GM19238 (cell line): Measurements from ENCODE around the gene MAP1B.
"Not testable (repeated sequence)": the region's sequence is repeated elsewhere in the genome, so short reads cannot be mapped to it uniquely, and the experiment has no call there.

ENCODE experiments used
- DNase-seq: peaks from one replicate; pipeline ENCODE4 v3.0.0; 2011; ENCODE audit warnings: low spot score; ENCODE audit not compliant: insufficient read length

Gene MAP1B

DNA sequence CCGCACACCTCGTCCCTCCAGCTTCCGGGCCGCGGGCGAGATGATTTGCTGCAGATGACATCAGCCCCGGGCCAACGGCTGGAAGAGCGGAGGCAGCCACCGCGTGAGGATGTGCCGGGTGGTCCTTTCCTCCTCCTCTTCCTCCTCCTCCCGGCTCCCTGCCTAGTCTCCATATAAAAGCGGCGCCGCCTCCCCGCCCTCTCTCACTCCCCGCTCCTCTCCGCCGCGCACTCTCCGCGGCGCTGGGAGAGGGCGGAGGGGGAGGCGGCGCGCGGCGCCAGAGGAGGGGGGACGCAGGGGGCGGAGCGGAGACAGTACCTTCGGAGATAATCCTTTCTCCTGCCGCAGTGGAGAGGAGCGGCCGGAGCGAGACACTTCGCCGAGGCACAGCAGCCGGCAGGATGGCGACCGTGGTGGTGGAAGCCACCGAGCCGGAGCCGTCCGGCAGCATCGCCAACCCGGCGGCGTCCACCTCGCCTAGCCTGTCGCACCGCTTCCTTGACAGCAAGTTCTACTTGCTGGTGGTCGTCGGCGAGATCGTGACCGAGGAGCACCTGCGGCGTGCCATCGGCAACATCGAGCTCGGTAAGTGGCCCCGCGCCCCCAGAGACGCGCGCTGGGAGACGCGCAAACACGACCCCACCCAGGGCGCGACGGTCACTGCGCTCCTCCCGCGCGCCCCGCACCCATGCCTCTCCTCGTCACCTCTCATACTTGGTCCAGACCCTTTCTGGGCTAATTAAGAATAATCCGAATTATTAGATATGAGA lies at the start of gene MAP1B:
MAP1B (plus strand) TSS at position 345 of the 770 bp plus-strand sequence; CDS start at position 402, 57 bp downstream.
- DNase-seq: no peak

DNA sequence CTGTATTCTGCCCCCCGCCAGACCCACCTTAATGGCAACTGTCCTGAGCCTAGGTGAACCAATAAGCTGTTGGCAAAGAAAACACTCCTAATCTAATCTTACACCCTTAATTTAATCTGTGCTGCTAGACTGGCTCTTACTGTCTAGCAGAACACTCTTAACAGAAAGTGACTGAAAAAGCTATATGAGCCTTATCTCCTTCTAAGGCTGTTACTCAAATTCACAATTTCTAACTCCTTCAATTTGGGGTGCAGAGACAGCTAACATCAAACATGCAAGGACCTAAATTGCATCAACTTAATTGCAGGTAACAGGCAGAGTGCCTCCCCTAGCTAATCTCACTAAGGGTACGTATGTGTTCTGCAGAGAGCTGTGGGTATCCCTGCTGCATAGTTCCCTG lies 49.5 kb upstream of the MAP1B start:
- no peak for DNase-seq

DNA sequence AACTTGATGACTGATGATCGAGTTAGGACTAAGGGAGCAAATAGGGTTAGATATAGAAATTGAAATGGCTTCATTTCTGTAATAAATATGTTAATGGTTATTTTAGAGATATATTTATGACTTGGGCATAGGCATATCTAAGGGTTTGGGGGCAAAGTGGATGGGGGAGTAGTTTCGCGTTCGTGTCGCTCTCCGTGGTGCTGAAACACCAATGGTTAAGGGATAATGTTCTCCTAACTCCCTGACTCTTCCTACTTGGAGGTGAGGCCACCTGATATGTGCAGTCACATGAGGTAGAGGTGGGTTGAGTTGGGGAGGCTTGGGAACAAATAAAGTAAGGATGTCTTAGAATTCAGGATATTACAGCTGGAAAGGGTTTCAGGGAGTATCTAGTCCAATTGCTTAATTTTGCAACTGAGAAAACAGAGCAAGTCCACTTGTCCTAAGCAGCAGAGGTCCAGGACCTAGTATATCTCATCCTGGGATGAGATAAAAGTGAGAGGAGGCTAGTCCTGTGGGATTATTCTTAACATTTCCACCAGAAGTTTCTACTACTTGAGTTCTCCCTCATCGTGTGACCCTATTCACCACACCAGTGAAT lies 44.0 kb upstream of the MAP1B start:
- DNase-seq: peak; percentile 3

DNA sequence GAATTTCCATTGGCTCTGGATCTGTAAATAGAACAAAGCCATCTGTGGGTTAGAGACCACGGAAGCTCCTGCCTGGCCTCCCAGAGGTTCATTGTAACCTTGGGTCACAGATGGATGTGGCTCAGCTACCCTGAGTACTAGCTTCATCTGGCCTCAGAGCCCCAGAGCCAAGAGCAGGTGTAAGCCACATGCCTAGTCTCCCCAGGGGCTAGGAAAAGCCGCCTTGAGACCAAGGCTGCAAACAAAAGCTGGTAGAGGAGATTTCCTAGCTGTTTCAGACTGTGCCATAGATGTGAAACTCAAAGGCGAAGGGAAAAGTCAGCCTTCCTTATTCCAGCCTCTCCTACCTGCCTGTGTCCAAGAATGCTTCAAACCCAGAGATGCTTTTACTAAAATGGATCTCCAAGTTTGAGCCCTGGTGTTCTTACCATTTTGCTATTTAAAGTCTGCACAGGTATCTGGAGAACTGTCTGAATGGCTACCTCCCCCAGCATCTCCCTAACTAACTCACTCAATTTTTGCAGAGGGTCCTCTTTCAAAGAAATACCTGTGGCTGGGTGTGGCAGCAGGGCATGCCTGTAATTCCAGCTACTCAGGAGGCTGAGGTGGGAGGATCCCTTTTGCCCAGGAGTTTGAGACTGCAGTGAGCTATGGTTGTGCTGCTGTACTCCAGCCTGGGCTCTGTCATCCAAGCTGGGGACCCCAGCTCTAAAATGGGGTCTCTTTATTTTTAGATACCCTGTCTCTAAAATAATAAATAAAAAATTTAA lies 42.3 kb upstream of the MAP1B start:
- no peak for DNase-seq

DNA sequence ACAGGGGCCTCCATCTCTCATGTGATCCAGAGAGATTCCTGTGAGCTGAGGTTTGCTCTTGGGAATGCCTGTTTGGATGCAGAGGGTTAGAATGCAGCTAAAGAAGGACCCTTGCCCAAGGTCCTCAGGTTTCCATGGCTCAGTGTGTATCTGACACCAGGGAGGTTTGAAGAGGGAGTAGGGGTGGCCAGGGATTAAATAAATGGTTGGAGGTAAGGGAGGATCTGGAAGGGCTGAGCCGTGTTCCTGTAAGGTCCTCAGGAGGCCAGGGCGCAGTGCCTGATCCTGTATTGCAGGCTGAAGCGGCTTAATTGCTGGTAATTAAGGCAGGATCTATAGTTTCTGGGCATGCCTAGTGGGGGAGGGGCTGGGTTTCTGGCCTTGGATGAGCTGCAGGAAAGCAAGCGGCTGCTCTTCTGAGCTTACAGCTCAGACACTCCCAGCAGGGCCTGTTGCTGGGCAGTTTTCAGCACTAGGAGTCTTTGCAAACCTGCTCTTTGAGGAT lies 41.5 kb upstream of the MAP1B start:
- DNase-seq: no peak

DNA sequence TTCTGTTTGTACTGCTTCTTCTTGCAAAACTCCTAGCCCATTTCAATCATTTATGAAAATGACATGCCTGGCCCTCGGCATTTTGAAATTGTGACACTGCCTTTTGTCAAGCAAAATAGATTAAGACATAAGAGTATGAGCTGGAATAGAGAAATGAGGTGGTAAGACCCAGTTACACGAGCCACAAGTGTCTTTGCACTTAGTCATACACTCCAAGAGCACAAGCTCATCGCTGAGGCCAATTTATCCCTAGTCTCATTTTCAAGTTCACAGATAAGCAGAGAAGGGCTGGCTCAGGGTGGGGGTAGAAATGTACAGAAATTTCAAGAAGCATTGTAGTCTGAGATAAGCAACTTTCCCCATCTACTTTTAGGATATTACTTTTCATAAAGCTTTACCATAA lies 40.6 kb upstream of the MAP1B start:
- no peak for DNase-seq

DNA sequence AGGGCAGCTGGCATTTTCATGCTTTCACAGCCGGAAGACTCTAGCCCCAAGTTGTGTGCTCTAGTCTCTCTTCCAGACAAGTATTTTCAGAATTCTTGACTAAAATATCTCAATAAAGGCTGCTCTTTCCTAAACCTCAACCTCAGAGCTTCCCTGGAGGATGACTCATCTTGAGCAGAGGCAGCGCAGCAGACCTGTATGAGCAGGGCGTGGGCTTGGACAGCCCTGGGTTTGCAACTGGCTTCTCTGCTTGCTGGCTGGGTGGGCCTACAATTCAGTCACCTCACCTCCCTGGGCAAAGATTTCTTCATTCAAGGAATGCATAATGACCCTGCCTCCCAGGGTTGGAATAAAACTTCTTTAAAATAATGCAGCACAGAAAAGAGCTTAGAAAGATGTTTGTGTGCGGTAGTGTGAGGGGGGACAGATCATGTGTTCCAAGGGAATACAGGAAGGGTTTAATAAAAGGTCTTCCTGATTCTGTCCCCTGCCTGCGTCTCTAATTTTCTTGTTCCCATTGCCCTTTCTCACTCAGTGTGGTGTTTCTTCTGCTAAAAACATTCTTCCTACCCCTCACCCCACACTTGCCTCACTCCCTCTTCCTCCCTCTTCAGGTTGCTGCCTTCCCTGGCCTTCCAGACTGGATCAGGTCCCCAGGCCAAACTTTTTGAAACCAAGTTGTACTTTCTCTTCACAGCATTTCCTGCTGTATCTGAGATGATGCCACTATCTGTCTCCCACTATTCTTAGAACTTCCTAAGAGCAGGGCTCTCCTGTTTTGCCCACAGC lies 39.4 kb upstream of the MAP1B start:
- DNase-seq: no peak

DNA sequence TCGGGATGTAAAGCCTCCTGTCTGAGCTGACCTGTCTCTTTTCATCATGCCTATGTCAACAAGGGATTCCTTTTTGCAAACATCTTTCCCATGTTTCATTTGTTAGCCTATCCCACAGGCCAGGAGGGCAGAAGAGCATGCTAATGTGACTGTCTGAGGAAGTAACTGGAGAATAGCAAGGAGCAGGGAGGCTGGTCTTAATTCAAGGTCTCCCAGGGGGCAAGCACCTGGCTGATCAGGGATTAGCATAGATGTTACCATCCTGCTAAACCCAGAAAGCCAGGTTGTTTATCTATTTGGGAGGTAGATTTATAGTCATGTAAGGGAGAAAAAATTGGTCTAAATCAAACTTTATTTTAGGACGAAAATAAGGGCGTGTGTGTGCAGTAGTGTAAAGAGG lies 36.7 kb upstream of the MAP1B start:
- no peak for DNase-seq

DNA sequence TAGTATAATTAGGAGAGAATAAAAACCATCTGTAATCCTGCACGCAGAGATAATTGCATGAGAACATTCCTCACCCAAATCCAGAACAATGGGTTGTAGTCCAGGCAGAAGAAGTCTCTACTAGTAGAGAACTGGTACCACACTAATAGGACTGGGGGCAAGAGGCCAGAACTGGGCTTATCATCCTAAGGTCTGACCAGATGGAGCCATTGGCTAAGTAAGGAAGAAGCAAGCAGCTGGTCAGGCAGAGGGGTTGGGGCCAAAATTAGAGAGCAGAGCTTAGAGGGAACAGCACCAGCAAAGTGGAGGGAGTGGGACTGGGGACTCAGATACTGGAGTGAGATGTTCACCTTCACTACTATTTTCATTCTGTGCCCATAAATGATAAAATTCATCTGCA lies 35.4 kb upstream of the MAP1B start:
- DNase-seq: no peak

DNA sequence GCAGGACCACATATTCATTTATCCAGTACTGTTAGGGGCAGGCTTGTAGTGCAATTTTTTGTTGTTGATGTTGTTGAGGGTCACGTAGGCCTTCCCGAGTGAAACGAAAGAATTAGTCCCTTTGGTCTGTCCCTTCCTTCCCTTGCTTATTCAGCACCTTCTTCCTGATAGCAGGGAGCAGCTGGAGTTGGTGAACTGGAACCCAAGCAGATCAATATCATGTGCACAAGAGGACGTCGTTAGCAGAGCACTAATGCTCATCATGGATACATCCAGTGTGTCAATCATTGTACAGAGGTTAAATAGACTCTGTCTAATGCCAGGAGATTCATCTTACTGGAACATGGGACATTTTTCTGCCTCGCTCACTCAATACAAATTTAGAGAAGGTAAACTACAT lies 33.0 kb upstream of the MAP1B start:
- no peak for DNase-seq

DNA sequence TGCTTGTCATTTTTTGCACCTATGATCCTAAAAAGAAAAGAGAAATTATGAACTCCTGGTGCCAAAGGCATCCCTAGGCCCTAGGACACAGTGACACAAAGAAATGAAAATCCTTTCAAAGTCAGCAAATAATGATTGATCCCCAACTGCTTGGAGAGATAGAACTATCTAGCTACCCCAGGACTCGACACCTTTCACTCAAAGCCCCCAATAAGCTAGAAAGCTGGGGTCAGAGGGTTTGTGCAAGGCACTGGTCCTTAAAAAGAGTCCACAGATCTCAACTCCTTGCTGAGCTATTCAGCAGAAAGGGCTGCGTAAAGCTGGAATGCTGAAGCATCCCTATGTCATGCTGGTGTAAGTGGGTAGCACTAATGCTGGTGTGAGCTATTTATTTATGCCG lies 31.8 kb upstream of the MAP1B start:
- DNase-seq: no peak

DNA sequence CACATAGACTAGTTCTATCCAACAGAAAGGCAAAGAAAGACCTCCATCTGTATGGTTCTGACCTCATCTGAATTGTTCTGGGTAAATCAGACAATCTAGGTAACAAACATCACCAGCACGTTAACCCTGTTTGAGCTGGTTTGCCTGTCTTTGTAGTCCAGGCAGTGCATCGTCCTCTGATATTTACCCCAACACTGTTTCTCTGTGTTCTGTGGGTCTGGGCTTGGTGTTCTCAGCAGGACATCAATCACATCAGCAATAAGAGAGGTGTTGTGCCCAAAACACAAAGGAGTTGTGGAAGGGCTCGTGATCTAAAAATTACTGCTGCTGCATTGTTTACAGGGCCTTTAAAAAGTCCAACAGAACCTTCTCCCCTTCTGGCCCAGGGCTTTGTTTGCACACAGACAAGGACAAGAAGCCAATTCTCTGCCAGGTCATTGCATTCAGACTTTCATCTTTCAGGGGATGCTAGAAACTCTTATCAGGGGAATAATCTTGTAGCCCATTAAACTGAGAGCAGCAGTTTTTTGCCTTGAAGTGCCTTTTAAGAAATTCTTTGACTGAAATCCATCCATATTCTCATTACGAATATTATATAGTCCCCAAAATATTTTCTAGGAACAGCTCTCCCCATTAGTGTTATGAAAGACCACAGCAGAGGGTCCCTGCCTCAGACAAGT lies 30.5 kb upstream of the MAP1B start:
- DNase-seq: no peak

DNA sequence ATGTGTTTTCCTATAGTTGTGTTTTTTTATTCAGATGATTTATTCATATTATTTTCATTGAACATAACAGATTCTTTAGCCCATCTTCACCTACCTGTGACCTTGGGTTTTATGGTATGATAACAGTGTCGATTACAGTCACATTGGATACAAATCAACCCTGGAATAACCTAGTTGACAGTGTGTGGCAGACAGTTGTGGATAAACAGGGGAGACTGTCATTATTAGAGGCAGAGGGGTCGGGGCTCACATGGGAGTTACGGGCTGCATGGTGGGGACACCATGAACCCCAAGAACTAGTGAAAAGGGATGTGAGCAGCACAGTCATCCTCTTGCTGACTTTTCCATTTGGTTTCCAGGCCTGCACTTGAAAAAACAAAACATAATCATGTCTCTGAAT lies 29.9 kb upstream of the MAP1B start:
- no peak for DNase-seq

DNA sequence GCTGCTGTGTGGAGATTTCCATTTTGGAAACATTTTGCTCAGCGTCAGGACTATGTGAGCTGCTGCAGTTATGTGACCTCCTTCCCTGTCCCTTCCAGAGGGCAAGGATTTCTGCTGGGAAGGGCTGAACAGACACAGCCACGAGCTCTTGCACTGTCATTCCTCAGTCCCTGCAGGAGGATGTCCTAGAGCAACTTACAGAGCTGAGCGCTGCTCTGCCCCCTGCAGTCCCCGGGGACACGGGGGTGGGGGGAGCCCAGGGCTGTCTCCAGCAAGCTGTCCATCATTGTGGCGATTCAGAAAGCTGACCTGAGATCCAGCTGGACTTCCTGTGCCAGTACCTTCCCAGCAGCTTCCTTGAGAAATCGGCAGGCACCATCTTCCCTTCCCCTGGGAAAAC lies 28.0 kb upstream of the MAP1B start:
- DNase-seq: no peak

DNA sequence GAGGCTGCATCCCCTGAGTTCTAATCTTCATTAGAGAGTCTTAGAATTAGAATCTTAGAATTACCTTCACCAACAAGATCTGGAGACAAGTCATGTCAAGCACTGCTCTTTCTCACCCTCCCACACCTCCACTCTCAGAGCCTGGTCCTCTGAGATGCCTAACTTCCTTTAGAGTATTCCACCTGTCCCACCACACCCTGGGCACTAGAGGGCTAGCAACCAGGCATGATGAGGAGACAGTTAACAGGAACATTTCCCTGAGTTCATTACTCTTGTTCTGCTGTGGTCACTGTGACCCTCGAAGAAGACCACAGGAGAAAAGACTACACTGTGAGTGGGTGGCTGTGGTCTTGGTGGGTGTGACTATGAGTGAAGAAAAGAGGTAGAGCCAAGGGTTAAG lies 25.2 kb upstream of the MAP1B start:
- no peak for DNase-seq

DNA sequence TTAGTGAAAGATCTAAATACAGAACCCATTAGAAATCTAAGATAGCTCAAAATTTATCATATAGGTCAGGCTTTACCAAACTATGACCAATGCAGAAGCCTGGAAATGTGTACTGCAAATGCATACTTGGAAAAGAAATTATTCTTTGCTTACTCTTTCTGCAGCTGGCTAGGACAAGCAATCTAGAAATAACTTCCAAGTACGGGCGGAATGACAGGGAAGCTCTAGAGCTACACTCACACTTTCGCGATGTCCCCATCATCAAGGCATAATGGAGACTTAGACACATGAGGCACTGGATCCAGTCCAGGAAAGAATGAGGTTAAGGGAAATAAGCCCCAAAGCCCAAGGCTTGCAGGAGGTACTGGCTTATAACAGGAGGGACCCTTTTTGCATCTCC lies 22.4 kb upstream of the MAP1B start:
- no peak for DNase-seq

DNA sequence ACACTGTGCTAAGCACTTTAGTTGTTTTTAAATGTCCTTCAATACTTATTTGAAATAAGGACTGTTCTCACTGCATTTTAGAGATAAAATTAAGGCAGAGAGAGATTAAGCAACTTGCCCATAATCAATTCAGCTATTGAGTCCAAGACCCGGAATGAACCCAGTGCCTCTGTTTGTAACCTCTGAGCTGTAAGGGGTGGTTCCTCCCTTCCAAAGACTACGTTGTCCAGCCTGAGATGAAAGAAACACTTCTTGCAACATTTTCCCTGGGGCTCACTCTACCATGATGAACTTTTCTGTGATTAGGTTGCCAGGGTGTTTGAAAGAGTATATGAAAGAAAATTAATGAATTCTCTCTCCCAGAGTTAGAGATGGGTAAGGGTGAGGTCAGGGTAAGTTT lies 22.0 kb upstream of the MAP1B start:
- DNase-seq: no peak

DNA sequence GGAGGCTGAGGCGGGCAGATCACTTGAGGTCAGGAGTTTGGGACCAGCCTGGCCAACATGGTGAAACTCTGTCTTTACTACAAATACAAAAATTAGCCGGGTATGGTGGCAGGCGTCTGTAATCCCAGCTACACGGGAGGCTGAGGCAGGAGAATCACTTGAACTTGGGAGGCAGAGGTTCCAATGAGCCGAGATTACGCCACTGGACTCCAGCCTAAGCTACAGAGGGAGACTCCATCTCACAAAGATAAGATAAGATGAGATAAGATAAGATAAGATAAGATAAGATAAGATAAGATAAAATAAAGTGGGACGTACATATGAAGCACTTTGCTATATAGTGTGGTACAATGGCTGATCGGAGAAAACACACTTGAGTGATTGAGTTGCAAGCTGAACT lies 17.6 kb upstream of the MAP1B start:
- DNase-seq: not testable (repeated sequence)

DNA sequence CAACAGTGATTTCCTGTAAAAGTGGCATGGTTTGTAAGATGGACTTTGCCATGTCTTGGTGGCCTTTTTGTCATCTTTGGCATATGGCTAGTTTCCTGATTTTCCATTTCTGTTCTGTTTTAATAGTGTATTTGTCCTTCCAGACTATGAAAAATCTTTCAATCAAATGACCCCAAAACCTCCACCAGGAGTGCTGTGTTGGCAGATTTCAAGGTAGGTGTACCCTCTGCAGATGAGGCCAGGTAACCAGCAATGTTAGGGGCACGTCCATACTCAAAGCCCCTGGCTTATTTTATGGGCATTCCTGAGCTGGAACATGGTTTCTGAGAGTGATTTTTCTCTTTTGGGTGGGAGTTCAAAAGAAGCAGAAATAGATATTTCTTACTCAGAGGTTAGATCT lies 15.2 kb upstream of the MAP1B start:
- DNase-seq: no peak

DNA sequence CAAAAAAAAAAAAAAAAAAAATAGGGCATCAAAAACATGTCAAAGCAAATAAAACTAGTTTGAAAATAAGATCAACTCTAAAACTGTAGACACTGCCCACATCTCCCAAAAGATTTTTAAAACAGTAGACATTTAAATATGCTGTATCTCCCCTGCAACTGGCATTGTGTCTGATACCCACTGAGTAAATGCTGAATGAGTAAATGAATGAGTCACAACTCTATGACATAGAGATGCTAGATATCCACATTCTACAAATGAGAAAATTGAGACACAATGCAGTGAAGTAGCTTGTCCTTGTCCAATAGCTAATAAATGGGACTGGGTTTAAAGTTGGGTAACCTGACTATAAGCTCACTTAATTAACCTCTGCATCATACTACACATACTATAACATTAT lies 14.1 kb upstream of the MAP1B start:
- no peak for DNase-seq

DNA sequence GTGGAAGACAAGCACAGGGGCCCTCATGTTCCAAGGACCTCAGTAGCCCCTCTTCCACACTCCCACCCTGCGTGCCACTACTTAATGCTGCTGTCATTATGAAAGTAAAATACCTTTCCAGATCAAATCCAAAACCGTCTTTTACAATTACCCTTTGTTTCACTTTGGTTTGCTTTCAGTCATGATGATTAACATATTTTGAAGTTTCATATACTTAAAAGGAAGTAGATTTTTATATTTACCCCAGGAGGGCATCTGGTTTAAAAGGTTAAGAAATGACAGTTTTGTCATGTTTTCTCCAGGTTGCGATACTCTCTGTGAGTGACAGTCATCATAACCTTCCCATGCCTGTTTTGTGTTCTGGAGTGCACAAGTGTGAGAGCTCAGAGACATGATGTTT lies 13.5 kb upstream of the MAP1B start:
- DNase-seq: no peak
